ENCODE results near the gene CIB4. TPM values are rescaled to one million over a fixed set of nuclear protein-coding genes. Genes with fewer than 3 reads are reported as not detected.

CIB4 gene
- total and polyA plus RNA-seq, 2 of the 13 experiments (the other 11 are each of a cell fraction or from before 2014, with no cell fraction given): not detected

DNA sequence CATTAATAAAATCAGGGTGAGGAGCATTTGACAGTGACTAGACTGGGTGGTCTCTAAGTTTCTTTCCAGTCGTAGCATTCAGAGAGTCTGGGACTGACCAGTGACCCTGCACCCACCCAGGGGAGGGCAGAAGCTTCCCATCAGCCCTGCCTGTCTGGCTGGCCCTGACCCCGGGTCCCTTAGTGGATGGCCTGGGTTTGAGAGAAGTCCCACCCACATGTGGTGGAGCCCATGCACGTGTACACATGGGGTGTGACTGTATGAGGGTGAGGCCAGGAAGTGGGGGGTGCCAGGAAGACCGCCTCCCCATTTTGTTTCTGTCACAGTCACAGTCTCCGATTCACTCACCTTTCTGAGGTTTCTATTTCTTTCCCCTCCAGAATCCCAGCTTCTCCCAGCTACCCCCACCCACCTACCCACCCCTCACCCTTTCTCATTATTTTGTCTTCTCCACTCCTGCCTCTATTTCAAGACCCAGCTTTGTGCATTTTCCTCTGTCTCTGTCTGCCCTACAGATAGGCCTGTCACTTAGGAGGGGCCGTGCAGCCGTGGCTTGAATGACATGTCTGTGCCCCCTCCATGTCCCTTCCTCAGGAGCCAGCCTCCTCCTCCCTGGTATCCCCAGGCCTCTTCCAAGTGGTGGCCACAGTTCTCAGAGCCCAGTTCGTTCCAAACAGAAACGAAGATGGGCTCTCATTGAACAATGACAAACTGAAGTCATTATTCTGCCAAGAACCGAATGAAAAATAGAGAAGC lies 13.6 kb downstream of the CIB4 start:
- in situ Hi-C loops (cut with HindIII; ENCODE audit: extremely low pct_ligation_motif_present, low pct_unique_long_range_greater_than_20kb) (no loop called here), intact Hi-C loops (cut with micrococcal nuclease; ENCODE audit: unreplicated experiment) (no loop called here)
- WGBS (ENCODE audit: low lambda C conversion rate): 33% methylated on average over 9 of the region's 10 CpGs
- Histone ChIP-seq H3K9ac (ENCODE audit: insufficient read depth, low read depth, low read length) (no peak overlapping the region), H3K79me2 (ENCODE audit: insufficient read depth, low read length) (no peaks in the 10 kb centered on the region), H3K27ac (ENCODE audit: extremely low read length, insufficient read depth, low read length) (no peak overlapping the region), H3K4me2 (ENCODE audit: low read depth, low read length) (no peak overlapping the region), H3K4me3 (replicated peaks in 1 of 3; ENCODE audit: insufficient read depth in 1 of 3, low read depth in 2 of 3, low read length in 3 of 3) (no peak overlapping the region), H3K36me3 (replicated peaks in 1 of 2; ENCODE audit: control insufficient read depth in 1 of 2, insufficient read depth in 2 of 2, low read length in 2 of 2) (no peaks in the 10 kb centered on the region), H3K9me3 (ENCODE audit: low read length) (no peaks in the 10 kb centered on the region), H4K20me1 (ENCODE audit: insufficient read depth, low read length) (no peaks in the 10 kb centered on the region), H2AFZ (ENCODE audit: low read length) (no peak overlapping the region), H3K4me1 (ENCODE audit: insufficient read depth, low read length) (peaks cover 13% of the 10 kb centered on the region), H3K27me3 (ENCODE audit: control insufficient read depth in 1 of 2, insufficient read depth in 2 of 2, low read length in 2 of 2) (peaks cover 2 to 40% of the 10 kb centered on the region in 2 experiments; a peak in 4 of 5 replicates)
- BruUV-seq (replicated peaks): no TSS peak
- TF ChIP-seq, protein P1, sequence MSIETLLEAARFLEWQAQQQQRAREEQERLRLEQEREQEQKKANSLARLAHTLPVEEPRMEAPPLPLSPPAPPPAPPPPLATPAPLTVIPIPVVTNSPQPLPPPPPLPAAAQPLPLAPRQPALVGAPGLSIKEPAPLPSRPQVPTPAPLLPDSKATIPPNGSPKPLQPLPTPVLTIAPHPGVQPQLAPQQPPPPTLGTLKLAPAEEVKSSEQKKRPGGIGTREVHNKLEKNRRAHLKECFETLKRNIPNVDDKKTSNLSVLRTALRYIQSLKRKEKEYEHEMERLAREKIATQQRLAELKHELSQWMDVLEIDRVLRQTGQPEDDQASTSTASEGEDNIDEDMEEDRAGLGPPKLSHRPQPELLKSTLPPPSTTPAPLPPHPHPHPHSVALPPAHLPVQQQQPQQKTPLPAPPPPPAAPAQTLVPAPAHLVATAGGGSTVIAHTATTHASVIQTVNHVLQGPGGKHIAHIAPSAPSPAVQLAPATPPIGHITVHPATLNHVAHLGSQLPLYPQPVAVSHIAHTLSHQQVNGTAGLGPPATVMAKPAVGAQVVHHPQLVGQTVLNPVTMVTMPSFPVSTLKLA (IDR thresholded peaks at IDR 0.05): peak; percentile 83
- TF ChIP-seq PHF8 (CRISPR knock-in tag; IDR thresholded peaks at IDR 0.05): no peak
- FAIRE-seq (no peak), ATAC-seq (no peak), DNase-seq (ENCODE audit: low spot score) (no peak)
- ChIA-PET CTCF (ENCODE audit: low intra/inter-chr PET ratio, low total read pairs) (no interaction called here), POLR2A (no interaction called here)

GRCh38 chr2:26626606-26627005 lies 14.6 kb downstream of the CIB4 start:
- Histone ChIP-seq H3K79me2 (ENCODE audit: insufficient read depth, low read length) (no peaks in the 10 kb centered on the region), H2AFZ (ENCODE audit: low read length) (no peak overlapping the region), H3K27ac (ENCODE audit: extremely low read length, insufficient read depth, low read length) (no peak overlapping the region), H3K9me3 (ENCODE audit: low read length) (no peaks in the 10 kb centered on the region), H4K20me1 (ENCODE audit: insufficient read depth, low read length) (no peaks in the 10 kb centered on the region), H3K36me3 (replicated peaks in 1 of 2; ENCODE audit: control insufficient read depth in 1 of 2, insufficient read depth in 2 of 2, low read length in 2 of 2) (no peaks in the 10 kb centered on the region), H3K4me1 (ENCODE audit: insufficient read depth, low read length) (peaks cover 13% of the 10 kb centered on the region), H3K9ac (ENCODE audit: insufficient read depth, low read depth, low read length) (no peak overlapping the region), H3K4me3 (replicated peaks in 1 of 3; ENCODE audit: insufficient read depth in 1 of 3, low read depth in 2 of 3, low read length in 3 of 3) (no peak overlapping the region), H3K27me3 (ENCODE audit: control insufficient read depth in 1 of 2, insufficient read depth in 2 of 2, low read length in 2 of 2) (peaks cover 2 to 34% of the 10 kb centered on the region in 2 experiments; a peak in 4 of 5 replicates), H3K4me2 (ENCODE audit: low read depth, low read length) (no peak overlapping the region)
- ATAC-seq: no peak
- no TSS peak for BruUV-seq (replicated peaks)
- POLR2A ChIA-PET: no interaction called here
- intact Hi-C loops (cut with micrococcal nuclease; ENCODE audit: unreplicated experiment) (no loop called here), in situ Hi-C loops (cut with HindIII; ENCODE audit: extremely low pct_ligation_motif_present, low pct_unique_long_range_greater_than_20kb) (no loop called here)
- WGBS (ENCODE audit: low lambda C conversion rate): 3% methylated on average over 3 of the region's 3 CpGs
- no peak for FAIRE-seq
- DNase-seq (ENCODE audit: low spot score): no peak
- CTCF ChIA-PET (ENCODE audit: low intra/inter-chr PET ratio, low total read pairs): no interaction called here
- TF ChIP-seq NONO (IDR thresholded peaks at IDR 0.05): no peak
- TF ChIP-seq NONO (CRISPR knock-in tag; conservative IDR thresholded peaks at IDR 0.05): no peak
- TF ChIP-seq, protein P2, sequence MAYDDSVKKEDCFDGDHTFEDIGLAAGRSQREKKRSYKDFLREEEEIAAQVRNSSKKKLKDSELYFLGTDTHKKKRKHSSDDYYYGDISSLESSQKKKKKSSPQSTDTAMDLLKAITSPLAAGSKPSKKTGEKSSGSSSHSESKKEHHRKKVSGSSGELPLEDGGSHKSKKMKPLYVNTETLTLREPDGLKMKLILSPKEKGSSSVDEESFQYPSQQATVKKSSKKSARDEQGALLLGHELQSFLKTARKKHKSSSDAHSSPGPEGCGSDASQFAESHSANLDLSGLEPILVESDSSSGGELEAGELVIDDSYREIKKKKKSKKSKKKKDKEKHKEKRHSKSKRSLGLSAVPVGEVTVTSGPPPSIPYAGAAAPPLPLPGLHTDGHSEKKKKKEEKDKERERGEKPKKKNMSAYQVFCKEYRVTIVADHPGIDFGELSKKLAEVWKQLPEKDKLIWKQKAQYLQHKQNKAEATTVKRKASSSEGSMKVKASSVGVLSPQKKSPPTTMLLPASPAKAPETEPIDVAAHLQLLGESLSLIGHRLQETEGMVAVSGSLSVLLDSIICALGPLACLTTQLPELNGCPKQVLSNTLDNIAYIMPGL (CRISPR knock-in tag; IDR thresholded peaks at IDR 0.05; ENCODE audit: borderline replicate concordance in 1 of 2, low read depth in 1 of 2): no peak
- TF ChIP-seq, protein P3, sequence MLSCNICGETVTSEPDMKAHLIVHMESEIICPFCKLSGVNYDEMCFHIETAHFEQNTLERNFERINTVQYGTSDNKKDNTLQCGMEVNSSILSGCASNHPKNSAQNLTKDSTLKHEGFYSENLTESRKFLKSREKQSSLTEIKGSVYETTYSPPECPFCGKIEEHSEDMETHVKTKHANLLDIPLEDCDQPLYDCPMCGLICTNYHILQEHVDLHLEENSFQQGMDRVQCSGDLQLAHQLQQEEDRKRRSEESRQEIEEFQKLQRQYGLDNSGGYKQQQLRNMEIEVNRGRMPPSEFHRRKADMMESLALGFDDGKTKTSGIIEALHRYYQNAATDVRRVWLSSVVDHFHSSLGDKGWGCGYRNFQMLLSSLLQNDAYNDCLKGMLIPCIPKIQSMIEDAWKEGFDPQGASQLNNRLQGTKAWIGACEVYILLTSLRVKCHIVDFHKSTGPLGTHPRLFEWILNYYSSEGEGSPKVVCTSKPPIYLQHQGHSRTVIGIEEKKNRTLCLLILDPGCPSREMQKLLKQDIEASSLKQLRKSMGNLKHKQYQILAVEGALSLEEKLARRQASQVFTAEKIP (CRISPR knock-in tag; IDR thresholded peaks at IDR 0.05; ENCODE audit: borderline replicate concordance): no peak
- TF ChIP-seq ZNF512B (CRISPR knock-in tag; IDR thresholded peaks at IDR 0.05; ENCODE audit: borderline replicate concordance): no peak

All from HepG2 (cell line).